Right lobe of liver (tissue), 4 donors: ENCODE results near the gene SDK1.

Experiments used
- POLR2A ChIP-seq: fragments of 450-650 bp; IDR thresholded peaks from one replicate; pipeline ENCODE4 v1.6.1; 2017; ENCODE audit warnings: antibody characterized with exemption, mild to moderate bottlenecking
- TF ChIP-seq, protein P1 (sequence below), 4 donors: fragments of 200-600 bp in 3 of 4; fragments of 450-650 bp in 1 of 4; IDR thresholded peaks; one replicate each; pipeline versions ENCODE4 v1.5.1 to v1.8.0; 2016 to 2022; ENCODE audit warnings: antibody characterized with exemption in 4 of 4, mild to moderate bottlenecking in 2 of 4
- donor health status: DM: no; HTN: no; CAD: no.
- donor health status: DM: no; HTN: no; CAD: no.
- donor health status: DM: no; HTN: yes; CAD: no.

DNA sequence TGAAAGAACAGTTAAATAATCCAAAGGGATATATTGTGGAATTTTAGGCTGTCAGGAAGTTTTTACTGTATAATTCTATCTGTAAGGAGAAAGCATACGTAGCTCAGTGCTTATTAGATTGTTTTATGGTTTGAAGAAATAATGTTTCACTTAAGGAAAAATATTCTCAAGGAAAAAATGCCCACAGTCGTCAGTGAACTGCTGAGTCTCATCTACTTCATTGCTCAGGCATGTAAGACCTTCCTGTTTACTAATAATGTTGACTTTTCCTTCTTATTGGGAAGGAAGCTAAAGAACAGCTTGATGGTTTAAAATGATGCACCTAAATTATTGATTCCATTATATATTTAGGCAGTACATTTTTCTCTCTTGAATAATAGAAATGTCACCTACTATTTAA lies 304.2 kb downstream of the SDK1 start:
- no peak for TF ChIP-seq POLR2A
- TF ChIP-seq, protein P1, sequence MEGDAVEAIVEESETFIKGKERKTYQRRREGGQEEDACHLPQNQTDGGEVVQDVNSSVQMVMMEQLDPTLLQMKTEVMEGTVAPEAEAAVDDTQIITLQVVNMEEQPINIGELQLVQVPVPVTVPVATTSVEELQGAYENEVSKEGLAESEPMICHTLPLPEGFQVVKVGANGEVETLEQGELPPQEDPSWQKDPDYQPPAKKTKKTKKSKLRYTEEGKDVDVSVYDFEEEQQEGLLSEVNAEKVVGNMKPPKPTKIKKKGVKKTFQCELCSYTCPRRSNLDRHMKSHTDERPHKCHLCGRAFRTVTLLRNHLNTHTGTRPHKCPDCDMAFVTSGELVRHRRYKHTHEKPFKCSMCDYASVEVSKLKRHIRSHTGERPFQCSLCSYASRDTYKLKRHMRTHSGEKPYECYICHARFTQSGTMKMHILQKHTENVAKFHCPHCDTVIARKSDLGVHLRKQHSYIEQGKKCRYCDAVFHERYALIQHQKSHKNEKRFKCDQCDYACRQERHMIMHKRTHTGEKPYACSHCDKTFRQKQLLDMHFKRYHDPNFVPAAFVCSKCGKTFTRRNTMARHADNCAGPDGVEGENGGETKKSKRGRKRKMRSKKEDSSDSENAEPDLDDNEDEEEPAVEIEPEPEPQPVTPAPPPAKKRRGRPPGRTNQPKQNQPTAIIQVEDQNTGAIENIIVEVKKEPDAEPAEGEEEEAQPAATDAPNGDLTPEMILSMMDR (IDR thresholded peaks at IDR 0.05): no peak
